WTC11 (cell line): Measurements from ENCODE around the gene PDE8B. TPM values are rescaled to one million over a fixed set of nuclear protein-coding genes. Genes with fewer than 3 reads are reported as not detected.

Experiments
- ATAC-seq: fragments of 200-7000 bp; cut with Tn5 transposase; 2 replicates; pipeline ENCODE4 v1.10.0; 2021; ENCODE audit warnings: mild to moderate bottlenecking, moderate library complexity
- CTCF ChIA-PET: fragments of 300-600 bp; sonication (Branson Sonifier 250); formaldehyde crosslinking; loops from one replicate; lab custom pipeline; 2021; ENCODE audit warnings: antibody characterized with exemption; lab: Charles Lee
- POLR2A ChIA-PET: fragments of 350-600 bp; sonication (Branson Sonifier 250); formaldehyde crosslinking; loops from one replicate; lab custom pipeline; 2021; ENCODE audit warnings: antibody characterized with exemption; lab: Charles Lee
- DNase-seq: peaks from one replicate; pipeline ENCODE4 v3.0.0; 2021; ENCODE audit warnings: low spot score
- H3K27ac Mint-ChIP-seq: 2 replicates; pipeline ENCODE4 v1.8.0; 2021; ENCODE audit warnings: mixed read lengths
- H3K27me3 Mint-ChIP-seq: 2 replicates; pipeline ENCODE4 v1.8.0; 2021; ENCODE audit warnings: low read depth, mild to moderate bottlenecking, moderate library complexity, mixed read lengths
- H3K36me3 Mint-ChIP-seq: 2 replicates; pipeline ENCODE4 v1.8.0; 2021; ENCODE audit warnings: mixed read lengths
- H3K4me1 Mint-ChIP-seq: 2 replicates; pipeline ENCODE4 v1.8.0; 2022; ENCODE audit warnings: mixed read lengths
- H3K4me3 Mint-ChIP-seq: 2 replicates; pipeline ENCODE4 v1.8.0; 2021; ENCODE audit warnings: mild to moderate bottlenecking, moderate library complexity, mixed read lengths
- H3K9me3 Mint-ChIP-seq: 2 replicates; pipeline ENCODE4 v1.8.0; 2021; ENCODE audit warnings: mixed read lengths
- CBFB ChIP-seq: sonication (generic); formaldehyde crosslinking; IDR thresholded peaks from 2 replicates; pipeline ENCODE4 v1.8.1; 2022; ENCODE audit warnings: mild to moderate bottlenecking, low read depth, missing genetic modification reagents
- CREB1 ChIP-seq: sonication (generic); formaldehyde crosslinking; IDR thresholded peaks from 2 replicates; pipeline ENCODE4 v1.8.0; 2023; ENCODE audit warnings: mild to moderate bottlenecking, missing genetic modification reagents
- CREM ChIP-seq: sonication (generic); formaldehyde crosslinking; IDR thresholded peaks from 2 replicates; pipeline ENCODE4 v1.8.1; 2022; ENCODE audit warnings: mild to moderate bottlenecking, missing genetic modification reagents, moderate library complexity
- EMX1 ChIP-seq: fragments of 250-450 bp; sonication (Bioruptor Pico); IDR thresholded peaks from 2 replicates; pipeline ENCODE4 v1.8.0; 2021; ENCODE audit warnings: mild to moderate bottlenecking
- GTF2I ChIP-seq: fragments of 250-450 bp; sonication (Bioruptor Pico); conservative IDR thresholded peaks from 2 replicates; pipeline ENCODE4 v1.4.0; 2021; ENCODE audit warnings: mild to moderate bottlenecking
- NFE2L1 ChIP-seq: sonication (generic); formaldehyde crosslinking; IDR thresholded peaks from 2 replicates; pipeline ENCODE4 v1.8.1; 2023; ENCODE audit warnings: missing genetic modification reagents
- NFYB ChIP-seq: sonication (generic); formaldehyde crosslinking; conservative IDR thresholded peaks from 2 replicates; pipeline ENCODE4 v1.8.0; 2022; ENCODE audit warnings: low read depth, missing genetic modification reagents
- PRRX2 ChIP-seq: fragments of 250-450 bp; sonication (Bioruptor Pico); IDR thresholded peaks from 2 replicates; pipeline ENCODE4 v1.8.0; 2021; ENCODE audit warnings: mild to moderate bottlenecking
- SP1 ChIP-seq: sonication (generic); formaldehyde crosslinking; conservative IDR thresholded peaks from 2 replicates; pipeline ENCODE4 v1.8.1; 2022; ENCODE audit warnings: missing genetic modification reagents
- ZNF138 ChIP-seq: sonication (generic); formaldehyde crosslinking; conservative IDR thresholded peaks from 2 replicates; pipeline ENCODE4 v1.8.1; 2022; ENCODE audit warnings: mild to moderate bottlenecking, moderate library complexity, missing genetic modification reagents
- ZNF317 ChIP-seq: sonication (generic); formaldehyde crosslinking; IDR thresholded peaks from 2 replicates; pipeline ENCODE4 v1.8.1; 2023; ENCODE audit warnings: low read depth, mild to moderate bottlenecking, moderate library complexity, missing genetic modification reagents, borderline replicate concordance
- total RNA-seq: library from RNA; stranded (reverse); gene quantifications from 3 replicates; pipeline ENCODE4 v1.2.3, GENCODE V29; 2021
- TF ChIP-seq, protein P1 (sequence below): sonication (generic); formaldehyde crosslinking; IDR thresholded peaks from 2 replicates; pipeline ENCODE4 v1.8.0; 2022; ENCODE audit warnings: mild to moderate bottlenecking, missing genetic modification reagents
- TF ChIP-seq, protein P2 (sequence below): sonication (generic); formaldehyde crosslinking; IDR thresholded peaks from 2 replicates; pipeline ENCODE4 v1.8.0; 2023; ENCODE audit warnings: missing genetic modification reagents, mild to moderate bottlenecking, borderline replicate concordance
- TF ChIP-seq, protein P3 (sequence below): sonication (generic); formaldehyde crosslinking; IDR thresholded peaks from 2 replicates; pipeline ENCODE4 v1.8.0; 2023; ENCODE audit warnings: missing genetic modification reagents
- TF ChIP-seq, protein P4 (sequence below): sonication (generic); formaldehyde crosslinking; IDR thresholded peaks from 2 replicates; pipeline ENCODE4 v1.8.1; 2022; ENCODE audit warnings: low read depth, missing genetic modification reagents, borderline replicate concordance
- TF ChIP-seq, protein P5 (sequence below): fragments of 250-450 bp; sonication (Bioruptor Pico); IDR thresholded peaks from 2 replicates; pipeline ENCODE4 v2.1.2; 2022; ENCODE audit warnings: mild to moderate bottlenecking, moderate library complexity
- TF ChIP-seq, protein P6 (sequence below): sonication (generic); formaldehyde crosslinking; IDR thresholded peaks from 2 replicates; pipeline ENCODE4 v1.8.0; 2022; ENCODE audit warnings: mild to moderate bottlenecking, missing genetic modification reagents

The PDE8B gene
- total RNA-seq, 1 experiment from 2014 or later, result 0.31 TPM

DNA sequence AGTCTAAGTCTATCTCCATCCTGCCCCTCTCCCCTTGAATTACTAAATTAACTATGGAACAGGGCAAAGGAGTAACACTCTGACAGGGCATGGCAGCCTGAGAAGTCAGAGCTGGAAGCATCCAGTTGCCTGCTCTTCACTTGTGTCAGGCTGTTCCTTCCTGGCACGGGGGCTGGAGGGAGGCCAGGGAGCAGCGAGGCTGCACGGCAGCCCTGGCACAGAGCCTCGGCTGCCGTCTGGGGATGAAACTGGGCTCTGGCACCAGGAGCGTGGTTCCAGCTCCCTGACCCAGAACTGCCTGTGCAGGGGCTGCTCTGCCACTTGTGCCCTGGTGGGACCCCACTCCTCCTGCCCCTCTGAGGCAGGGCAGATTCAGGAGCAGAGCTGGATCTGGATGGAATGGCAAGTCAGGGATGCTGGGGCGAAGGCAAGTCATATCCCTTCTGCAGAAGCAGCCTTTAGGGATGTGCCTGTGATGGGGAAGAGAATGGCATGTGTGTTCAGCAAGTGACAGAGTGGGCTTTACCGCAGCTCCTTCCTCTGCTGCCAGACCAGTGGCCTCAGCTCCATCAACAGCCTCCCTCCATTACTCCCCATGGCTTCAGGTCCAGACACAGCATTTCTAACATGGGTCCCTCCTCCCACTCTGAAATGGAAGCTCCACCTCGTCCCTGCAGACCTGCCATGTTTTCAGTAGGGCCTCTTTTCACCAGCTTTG, 42.2 kb upstream of the PDE8B start:
- H3K9me3 Mint-ChIP-seq, result no peaks in the 10 kb centered on the region
- POLR2A ChIA-PET, result no interaction called here
- DNase-seq, result no peak
- H3K27ac Mint-ChIP-seq, result no peak overlapping the region
- no peaks in the 10 kb centered on the region; the same call in 1 of the 2 replicates for H3K4me1 Mint-ChIP-seq
- TF ChIP-seq, protein P1, sequence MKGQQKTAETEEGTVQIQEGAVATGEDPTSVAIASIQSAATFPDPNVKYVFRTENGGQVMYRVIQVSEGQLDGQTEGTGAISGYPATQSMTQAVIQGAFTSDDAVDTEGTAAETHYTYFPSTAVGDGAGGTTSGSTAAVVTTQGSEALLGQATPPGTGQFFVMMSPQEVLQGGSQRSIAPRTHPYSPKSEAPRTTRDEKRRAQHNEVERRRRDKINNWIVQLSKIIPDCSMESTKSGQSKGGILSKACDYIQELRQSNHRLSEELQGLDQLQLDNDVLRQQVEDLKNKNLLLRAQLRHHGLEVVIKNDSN (CRISPR knock-in tag), result no peak
- TF ChIP-seq, protein P2, sequence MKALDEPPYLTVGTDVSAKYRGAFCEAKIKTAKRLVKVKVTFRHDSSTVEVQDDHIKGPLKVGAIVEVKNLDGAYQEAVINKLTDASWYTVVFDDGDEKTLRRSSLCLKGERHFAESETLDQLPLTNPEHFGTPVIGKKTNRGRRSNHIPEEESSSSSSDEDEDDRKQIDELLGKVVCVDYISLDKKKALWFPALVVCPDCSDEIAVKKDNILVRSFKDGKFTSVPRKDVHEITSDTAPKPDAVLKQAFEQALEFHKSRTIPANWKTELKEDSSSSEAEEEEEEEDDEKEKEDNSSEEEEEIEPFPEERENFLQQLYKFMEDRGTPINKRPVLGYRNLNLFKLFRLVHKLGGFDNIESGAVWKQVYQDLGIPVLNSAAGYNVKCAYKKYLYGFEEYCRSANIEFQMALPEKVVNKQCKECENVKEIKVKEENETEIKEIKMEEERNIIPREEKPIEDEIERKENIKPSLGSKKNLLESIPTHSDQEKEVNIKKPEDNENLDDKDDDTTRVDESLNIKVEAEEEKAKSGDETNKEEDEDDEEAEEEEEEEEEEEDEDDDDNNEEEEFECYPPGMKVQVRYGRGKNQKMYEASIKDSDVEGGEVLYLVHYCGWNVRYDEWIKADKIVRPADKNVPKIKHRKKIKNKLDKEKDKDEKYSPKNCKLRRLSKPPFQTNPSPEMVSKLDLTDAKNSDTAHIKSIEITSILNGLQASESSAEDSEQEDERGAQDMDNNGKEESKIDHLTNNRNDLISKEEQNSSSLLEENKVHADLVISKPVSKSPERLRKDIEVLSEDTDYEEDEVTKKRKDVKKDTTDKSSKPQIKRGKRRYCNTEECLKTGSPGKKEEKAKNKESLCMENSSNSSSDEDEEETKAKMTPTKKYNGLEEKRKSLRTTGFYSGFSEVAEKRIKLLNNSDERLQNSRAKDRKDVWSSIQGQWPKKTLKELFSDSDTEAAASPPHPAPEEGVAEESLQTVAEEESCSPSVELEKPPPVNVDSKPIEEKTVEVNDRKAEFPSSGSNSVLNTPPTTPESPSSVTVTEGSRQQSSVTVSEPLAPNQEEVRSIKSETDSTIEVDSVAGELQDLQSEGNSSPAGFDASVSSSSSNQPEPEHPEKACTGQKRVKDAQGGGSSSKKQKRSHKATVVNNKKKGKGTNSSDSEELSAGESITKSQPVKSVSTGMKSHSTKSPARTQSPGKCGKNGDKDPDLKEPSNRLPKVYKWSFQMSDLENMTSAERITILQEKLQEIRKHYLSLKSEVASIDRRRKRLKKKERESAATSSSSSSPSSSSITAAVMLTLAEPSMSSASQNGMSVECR (CRISPR knock-in tag), result no peak
- no peak for TF ChIP-seq EMX1 (CRISPR knock-in tag)
- no peak for TF ChIP-seq NFE2L1 (CRISPR knock-in tag)
- no peak for TF ChIP-seq GTF2I (CRISPR knock-in tag)
- no peak for TF ChIP-seq ZNF138 (CRISPR knock-in tag)
- no peak for TF ChIP-seq NFYB (CRISPR knock-in tag)
- TF ChIP-seq, protein P3, sequence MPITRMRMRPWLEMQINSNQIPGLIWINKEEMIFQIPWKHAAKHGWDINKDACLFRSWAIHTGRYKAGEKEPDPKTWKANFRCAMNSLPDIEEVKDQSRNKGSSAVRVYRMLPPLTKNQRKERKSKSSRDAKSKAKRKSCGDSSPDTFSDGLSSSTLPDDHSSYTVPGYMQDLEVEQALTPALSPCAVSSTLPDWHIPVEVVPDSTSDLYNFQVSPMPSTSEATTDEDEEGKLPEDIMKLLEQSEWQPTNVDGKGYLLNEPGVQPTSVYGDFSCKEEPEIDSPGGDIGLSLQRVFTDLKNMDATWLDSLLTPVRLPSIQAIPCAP (CRISPR knock-in tag), result no peak
- no peak for TF ChIP-seq CREB1
- no peak for TF ChIP-seq SP1 (CRISPR knock-in tag)
- no peak for TF ChIP-seq CREM (CRISPR knock-in tag)
- no peak for TF ChIP-seq CBFB (CRISPR knock-in tag)
- TF ChIP-seq, protein P4, sequence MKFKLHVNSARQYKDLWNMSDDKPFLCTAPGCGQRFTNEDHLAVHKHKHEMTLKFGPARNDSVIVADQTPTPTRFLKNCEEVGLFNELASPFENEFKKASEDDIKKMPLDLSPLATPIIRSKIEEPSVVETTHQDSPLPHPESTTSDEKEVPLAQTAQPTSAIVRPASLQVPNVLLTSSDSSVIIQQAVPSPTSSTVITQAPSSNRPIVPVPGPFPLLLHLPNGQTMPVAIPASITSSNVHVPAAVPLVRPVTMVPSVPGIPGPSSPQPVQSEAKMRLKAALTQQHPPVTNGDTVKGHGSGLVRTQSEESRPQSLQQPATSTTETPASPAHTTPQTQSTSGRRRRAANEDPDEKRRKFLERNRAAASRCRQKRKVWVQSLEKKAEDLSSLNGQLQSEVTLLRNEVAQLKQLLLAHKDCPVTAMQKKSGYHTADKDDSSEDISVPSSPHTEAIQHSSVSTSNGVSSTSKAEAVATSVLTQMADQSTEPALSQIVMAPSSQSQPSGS (CRISPR knock-in tag), result no peak
- TF ChIP-seq, protein P5, sequence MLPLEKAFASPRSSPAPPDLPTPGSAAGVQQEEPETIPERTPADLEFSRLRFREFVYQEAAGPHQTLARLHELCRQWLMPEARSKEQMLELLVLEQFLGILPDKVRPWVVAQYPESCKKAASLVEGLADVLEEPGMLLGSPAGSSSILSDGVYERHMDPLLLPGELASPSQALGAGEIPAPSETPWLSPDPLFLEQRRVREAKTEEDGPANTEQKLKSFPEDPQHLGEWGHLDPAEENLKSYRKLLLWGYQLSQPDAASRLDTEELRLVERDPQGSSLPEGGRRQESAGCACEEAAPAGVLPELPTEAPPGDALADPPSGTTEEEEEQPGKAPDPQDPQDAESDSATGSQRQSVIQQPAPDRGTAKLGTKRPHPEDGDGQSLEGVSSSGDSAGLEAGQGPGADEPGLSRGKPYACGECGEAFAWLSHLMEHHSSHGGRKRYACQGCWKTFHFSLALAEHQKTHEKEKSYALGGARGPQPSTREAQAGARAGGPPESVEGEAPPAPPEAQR (CRISPR knock-in tag), result no peak
- TF ChIP-seq, protein P6, sequence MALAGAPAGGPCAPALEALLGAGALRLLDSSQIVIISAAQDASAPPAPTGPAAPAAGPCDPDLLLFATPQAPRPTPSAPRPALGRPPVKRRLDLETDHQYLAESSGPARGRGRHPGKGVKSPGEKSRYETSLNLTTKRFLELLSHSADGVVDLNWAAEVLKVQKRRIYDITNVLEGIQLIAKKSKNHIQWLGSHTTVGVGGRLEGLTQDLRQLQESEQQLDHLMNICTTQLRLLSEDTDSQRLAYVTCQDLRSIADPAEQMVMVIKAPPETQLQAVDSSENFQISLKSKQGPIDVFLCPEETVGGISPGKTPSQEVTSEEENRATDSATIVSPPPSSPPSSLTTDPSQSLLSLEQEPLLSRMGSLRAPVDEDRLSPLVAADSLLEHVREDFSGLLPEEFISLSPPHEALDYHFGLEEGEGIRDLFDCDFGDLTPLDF, result no peak
- TF ChIP-seq ZNF317 (CRISPR knock-in tag), result no peak
- no peak for TF ChIP-seq PRRX2
- TF ChIP-seq, all 79 proteins: peak for 0
- Mint-ChIP-seq H3K4me3 (no peak overlapping the region), H3K27me3 (no peaks in the 10 kb centered on the region), H3K36me3 (no peaks in the 10 kb centered on the region)
- ATAC-seq, result no peak
- CTCF ChIA-PET, result interaction anchor here (1.3 kb wide), 1 partner anchor 14 kb away, joined by 3 read pairs; no protein-coding TSS in a partner anchor
